H7 (cell line): Measurements from ENCODE around the gene TTI1. TPM values are rescaled to one million over a fixed set of nuclear protein-coding genes. Genes with fewer than 3 reads are reported as not detected.
"Not testable (repeated sequence)": the region's sequence is repeated elsewhere in the genome, so short reads cannot be mapped to it uniquely, and the experiment has no call there.

Experiments
- DNase-seq: peaks from one replicate; pipeline ENCODE4 v3.0.0; 2012
- H3K27me3 ChIP-seq: 2 replicates; pipeline ENCODE4 v1.6.0; 2011; ENCODE audit warnings: mild to moderate bottlenecking, low read length; ENCODE audit not compliant: control insufficient read depth, insufficient read depth
- H3K36me3 ChIP-seq: replicated peaks from 2 replicates; pipeline ENCODE4 v1.5.1; 2011; ENCODE audit warnings: low read length; ENCODE audit not compliant: control insufficient read depth, insufficient read depth
- H3K4me3 ChIP-seq: 2 replicates; pipeline ENCODE4 v1.5.1; 2011; ENCODE audit warnings: low read depth, mild to moderate bottlenecking, control low read depth, low read length, moderate library complexity; ENCODE audit not compliant: insufficient read depth
- total RNA-seq: library from RNA; depleted of rRNA; stranded (reverse); fragments of >200 nt; shearing (Covaris generic); gene quantifications from 2 replicates; pipeline ENCODE4 v1.2.3, GENCODE V29; 2014

TTI1 gene
- total RNA-seq, 1 experiment from 2014 or later = 52.9 TPM

- H3K27me3 ChIP-seq, DNase-seq, H3K4me3 ChIP-seq: not testable (repeated sequence)
- peaks cover 15% of the 10 kb centered on the region for H3K36me3 ChIP-seq
Observed at GRCh38 chr20:38009416-38009815, 23.8 kb downstream of the TTI1 start.

- H3K4me3 ChIP-seq = no peak overlapping the region
- H3K27me3 ChIP-seq = no peaks in the 10 kb centered on the region
- no peak for DNase-seq
- peaks cover 16% of the 10 kb centered on the region for H3K36me3 ChIP-seq
Observed at GRCh38 chr20:38008233-38008944, 24.9 kb downstream of the TTI1 start.

GRCh38 chr20:38007526-38007925, 25.7 kb downstream of the TTI1 start:
- peaks cover 12% of the 10 kb centered on the region for H3K36me3 ChIP-seq
- no peak for DNase-seq
- no peak overlapping the region for H3K4me3 ChIP-seq
- H3K27me3 ChIP-seq = no peaks in the 10 kb centered on the region

- DNase-seq = no peak
- no peaks in the 10 kb centered on the region for H3K27me3 ChIP-seq
- H3K4me3 ChIP-seq = no peak overlapping the region
- peaks cover 16% of the 10 kb centered on the region for H3K36me3 ChIP-seq
Observed at GRCh38 chr20:38005903-38006302, 27.4 kb downstream of the TTI1 start.

- Histone ChIP-seq H3K36me3 (peaks cover 20% of the 10 kb centered on the region), H3K27me3 (no peaks in the 10 kb centered on the region), H3K4me3 (no peak overlapping the region)
- DNase-seq = no peak
Observed at GRCh38 chr20:38004416-38004815, 28.8 kb downstream of the TTI1 start.

- Histone ChIP-seq H3K36me3 (peaks cover 33% of the 10 kb centered on the region), H3K4me3 (no peak overlapping the region), H3K27me3 (no peaks in the 10 kb centered on the region)
- no peak for DNase-seq
Observed at GRCh38 chr20:38002422-38002821, 30.8 kb downstream of the TTI1 start.

GRCh38 chr20:38001981-38002380, 31.3 kb downstream of the TTI1 start:
- Histone ChIP-seq H3K36me3 (peaks cover 36% of the 10 kb centered on the region), H3K27me3 (no peaks in the 10 kb centered on the region), H3K4me3 (no peak overlapping the region)
- no peak for DNase-seq

- no peak overlapping the region for H3K4me3 ChIP-seq
- no peak for DNase-seq
- H3K27me3 ChIP-seq = no peaks in the 10 kb centered on the region
- peaks cover 42% of the 10 kb centered on the region for H3K36me3 ChIP-seq
Observed at GRCh38 chr20:38001173-38001875, 31.9 kb downstream of the TTI1 start.

- no peak for DNase-seq
- H3K36me3 ChIP-seq = peaks cover 50% of the 10 kb centered on the region
Observed at GRCh38 chr20:38000293-38000692, 33.0 kb downstream of the TTI1 start.

GRCh38 chr20:37999526-38000263, 33.6 kb downstream of the TTI1 start:
- peaks cover 53% of the 10 kb centered on the region for H3K36me3 ChIP-seq
- DNase-seq = no peak

More at GRCh38 chr20:38000293-38000692, 33.0 kb downstream of the TTI1 start:
- Histone ChIP-seq H3K27me3 (no peaks in the 10 kb centered on the region), H3K4me3 (no peak overlapping the region)

GRCh38 chr20:37997516-37997915, 35.7 kb downstream of the TTI1 start:
- Histone ChIP-seq H3K4me3 (no peak overlapping the region), H3K36me3 (peaks cover 49% of the 10 kb centered on the region), H3K27me3 (no peaks in the 10 kb centered on the region)
- DNase-seq = no peak

More at GRCh38 chr20:37999526-38000263, 33.6 kb downstream of the TTI1 start:
- no peaks in the 10 kb centered on the region for H3K27me3 ChIP-seq
- no peak overlapping the region for H3K4me3 ChIP-seq

- DNase-seq = no peak
- H3K36me3 ChIP-seq = peaks cover 40% of the 10 kb centered on the region
- H3K27me3 ChIP-seq = no peaks in the 10 kb centered on the region
- H3K4me3 ChIP-seq = no peak overlapping the region
Observed at GRCh38 chr20:37995856-37996605, 37.2 kb downstream of the TTI1 start.

GRCh38 chr20:37994512-37994911, 38.7 kb downstream of the TTI1 start:
- DNase-seq = peak; percentile 51
- no peak overlapping the region for H3K4me3 ChIP-seq

GRCh38 chr20:37992802-37993409, 40.4 kb downstream of the TTI1 start:
- H3K36me3 ChIP-seq = peaks cover 31% of the 10 kb centered on the region
- no peak overlapping the region for H3K4me3 ChIP-seq
- H3K27me3 ChIP-seq = no peaks in the 10 kb centered on the region
- peak; percentile 77 for DNase-seq

More at GRCh38 chr20:37994512-37994911, 38.7 kb downstream of the TTI1 start:
- peaks cover 36% of the 10 kb centered on the region for H3K36me3 ChIP-seq
- H3K27me3 ChIP-seq = no peaks in the 10 kb centered on the region
